GM21390 (cell line): ENCODE data around the gene CD8A.
A peak's percentile ranks its signal among the peaks of the same experiment; 100 is the strongest.

ENCODE experiments used
- ATAC-seq: cut with Tn5 transposase; IDR thresholded peaks from one replicate; pipeline ENCODE4 v1.9.1; 2021; ENCODE audit not compliant: unreplicated experiment

Gene CD8A

DNA sequence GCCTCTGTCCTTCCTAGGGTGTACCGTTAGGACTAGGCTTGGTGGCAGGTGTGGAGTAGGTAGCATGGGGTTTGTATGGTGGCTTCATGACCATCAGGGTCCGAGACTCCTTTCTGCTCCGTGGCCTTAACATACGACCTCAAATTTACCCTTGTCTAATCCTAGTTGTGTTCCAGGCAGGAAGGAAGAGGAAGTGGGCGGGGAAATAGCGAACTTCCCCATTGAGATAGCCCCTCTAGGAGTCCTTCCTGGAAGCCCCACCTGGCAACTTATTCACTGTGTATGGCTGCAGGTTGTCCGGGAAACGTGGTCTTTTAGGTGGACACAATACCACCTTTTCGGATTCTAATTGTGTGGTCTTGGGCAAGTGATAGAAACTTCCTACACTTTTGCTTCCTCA, 9.3 kb downstream of the CD8A start:
- no peak for ATAC-seq

DNA sequence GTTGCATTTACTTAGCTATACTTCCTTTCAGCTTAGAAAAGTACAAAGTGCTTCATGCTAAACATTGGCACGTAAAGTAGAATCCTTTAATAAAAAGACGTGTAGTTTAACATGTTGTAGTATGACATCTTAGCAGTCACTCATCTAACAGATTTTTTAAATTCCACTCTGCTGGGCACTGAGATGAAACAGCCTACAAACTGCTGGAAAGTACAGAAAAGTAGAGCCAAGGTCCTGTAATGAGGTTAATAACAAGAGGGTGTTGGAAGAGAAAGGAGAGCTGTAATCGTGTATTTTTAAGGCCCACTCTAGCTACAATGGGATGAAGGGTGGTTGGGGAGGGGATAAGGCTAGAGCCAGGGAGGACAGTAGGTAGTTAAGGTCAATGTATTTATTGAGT, 10.7 kb downstream of the CD8A start:
- no peak for ATAC-seq

DNA sequence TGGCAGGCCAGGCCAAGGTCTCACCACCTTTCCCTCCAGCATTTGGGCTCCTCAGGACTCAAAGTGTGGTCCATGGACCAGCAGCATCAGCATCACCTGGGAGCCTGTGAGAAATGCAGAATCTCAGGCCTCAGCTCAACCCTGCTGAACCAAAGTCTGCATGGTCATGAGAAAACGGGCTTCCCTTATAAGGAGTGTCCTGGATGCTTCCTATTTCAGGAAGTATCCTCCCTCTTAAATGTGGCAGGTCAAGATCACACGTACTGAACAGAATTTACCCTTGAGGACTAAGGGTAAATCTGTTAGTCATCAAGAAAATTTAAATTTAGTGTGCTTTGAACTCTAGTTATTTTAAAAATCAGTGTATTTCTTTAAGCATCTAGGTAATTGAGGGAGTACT, 11.8 kb downstream of the CD8A start:
- ATAC-seq, result no peak

DNA sequence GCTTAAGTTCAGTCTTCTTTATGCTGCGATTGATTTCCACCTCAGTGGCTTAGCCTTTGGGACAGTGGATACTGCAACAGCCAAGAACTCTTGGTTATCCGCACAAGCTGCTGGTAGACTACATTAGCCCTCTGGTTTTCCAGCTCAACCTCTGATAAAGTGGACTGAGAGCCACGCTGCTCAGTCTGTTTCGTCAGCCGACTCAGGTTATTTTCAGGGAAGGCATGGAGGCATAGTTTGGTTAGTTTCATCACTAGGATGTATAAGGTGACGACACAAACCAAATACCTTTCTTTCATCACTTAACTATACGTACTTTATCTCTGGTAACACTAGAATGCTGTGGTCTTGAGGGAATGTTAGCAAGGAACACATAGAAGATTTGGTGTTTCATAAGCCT, 14.2 kb downstream of the CD8A start:
- no peak for ATAC-seq

DNA sequence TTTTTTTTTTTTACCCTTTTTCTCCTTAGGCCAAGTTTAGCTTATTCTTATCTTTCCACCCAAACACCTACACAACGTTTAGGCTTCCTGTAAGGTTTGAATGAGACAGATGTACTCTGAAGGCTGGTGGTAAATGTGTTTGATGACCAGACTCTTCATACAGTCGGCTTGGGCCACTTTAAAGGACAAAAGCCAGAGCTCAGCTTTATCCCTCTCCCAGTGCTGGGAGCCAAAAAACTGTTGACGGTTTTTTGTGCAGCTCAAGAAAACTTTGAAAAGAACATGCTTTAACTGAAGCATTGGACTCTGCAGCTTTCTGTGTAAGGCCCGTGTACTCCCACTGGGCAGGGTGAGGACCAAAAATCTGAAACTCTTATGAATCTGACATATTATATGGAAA, 15.4 kb downstream of the CD8A start:
- no peak for ATAC-seq

DNA sequence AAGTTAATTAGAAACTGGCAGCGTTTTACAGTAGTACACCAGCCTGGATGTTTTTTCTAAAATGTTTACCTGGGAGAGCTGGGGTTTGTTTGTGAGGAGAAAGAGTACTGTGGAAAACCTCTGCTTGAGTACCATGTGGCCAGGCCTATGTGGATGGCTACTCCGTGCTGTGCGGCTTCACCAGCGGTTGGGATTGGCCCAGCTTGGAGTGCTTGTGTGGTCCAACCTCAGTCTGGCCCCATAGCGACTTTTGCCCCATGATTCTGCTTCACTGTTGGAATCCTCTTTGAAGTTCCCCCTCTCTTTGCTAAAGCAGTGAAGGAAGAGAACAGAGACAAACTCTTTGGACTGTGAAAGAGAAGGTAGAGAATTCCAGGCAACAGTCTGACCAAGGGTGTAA, 15.9 kb downstream of the CD8A start:
- no peak for ATAC-seq

DNA sequence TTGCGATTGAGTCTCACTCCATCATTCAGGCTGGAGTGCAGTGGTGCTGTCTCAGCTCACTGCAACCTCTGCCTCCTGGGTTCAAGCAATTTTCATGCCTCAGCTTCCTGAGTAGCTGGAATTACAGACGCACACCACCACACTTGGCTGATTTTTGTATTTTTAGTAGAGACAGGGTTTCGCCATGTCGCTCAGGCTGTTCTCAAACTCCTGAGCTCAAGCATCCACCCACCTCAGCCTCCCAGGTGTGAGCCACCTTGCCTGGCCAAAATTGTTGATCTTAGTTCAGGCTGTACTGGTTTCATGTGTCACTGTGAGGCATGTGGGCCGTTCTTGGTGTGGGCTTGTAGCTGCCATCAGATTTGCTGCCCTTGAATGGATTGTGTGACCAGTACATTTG, 18.1 kb downstream of the CD8A start:
- ATAC-seq, result no peak

DNA sequence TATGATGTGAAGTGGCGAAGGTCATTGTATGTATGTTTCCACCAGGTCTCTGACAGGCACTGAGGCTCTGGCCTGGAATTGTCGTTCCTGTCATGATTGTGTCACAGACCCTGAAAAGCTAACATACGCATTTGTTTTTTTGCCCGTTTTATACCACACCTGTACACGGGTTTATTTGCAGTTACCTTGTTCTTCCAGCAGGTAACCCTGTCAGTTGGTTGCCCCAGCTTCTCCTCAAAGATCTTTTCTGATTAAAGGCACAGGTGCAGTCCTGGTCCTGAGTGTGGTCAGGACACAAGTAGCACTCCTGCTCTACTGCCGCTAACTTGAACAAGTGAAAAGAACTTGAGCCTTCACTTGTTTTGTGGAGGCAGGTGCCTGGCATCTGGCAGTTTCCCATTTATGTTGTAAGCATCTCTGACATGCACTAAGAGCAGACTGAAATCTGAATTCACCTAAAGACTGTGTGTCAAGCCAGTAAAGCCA, 19.9 kb downstream of the CD8A start:
- ATAC-seq, result no peak

DNA sequence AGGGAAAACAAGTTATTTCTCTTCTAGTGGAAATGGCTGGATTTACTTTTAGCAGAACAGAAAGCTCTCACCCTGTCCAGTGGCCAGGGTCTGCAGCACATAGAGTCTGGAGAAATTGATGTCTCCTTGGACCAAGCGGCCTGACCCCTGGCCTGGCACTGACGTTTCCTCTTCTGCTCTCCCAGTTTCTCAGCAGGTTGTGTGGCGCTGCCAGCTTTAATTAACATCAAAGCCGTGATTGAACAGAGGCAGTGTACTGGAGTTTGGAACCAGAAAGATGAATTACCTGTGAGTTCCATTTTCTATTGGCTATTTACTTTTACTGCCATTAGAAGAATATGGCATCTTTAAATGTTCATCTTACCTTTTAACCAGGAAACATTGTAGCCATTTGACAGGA, 20.9 kb downstream of the CD8A start:
- ATAC-seq, result no peak

DNA sequence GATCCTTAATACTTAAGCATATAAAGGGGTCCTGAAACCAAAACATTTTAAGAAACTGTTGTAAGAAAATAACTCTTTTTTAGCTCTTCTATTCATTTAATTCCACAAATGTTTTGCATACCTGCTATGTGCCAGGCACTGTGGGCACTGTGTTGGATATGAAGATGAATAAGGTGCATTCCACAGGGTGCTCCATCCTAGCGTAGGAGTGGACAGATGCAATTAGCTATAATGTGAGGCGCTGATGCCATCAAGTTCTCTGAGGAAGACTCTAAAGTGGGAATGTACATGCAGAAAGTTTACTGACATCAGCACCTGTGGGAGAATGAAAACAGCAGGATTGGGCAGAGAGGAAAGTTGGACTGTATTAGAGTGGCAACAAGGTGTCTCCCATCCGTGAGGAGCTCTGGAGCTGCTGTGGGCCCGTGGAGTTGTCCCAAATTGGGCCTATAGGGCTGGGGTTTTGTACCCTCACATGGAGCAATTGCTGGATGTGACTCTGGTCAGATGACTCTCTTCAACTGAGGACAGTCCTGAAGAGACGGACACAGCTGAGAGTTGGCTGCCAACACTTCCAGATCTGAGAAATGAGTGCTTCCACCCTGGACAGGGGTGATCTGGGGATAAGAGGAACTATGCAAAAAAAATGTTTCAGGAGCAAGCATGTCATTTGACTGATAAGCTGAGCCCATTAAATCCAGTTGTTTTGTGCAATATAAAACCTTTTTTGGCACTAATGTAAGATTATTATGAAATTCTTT, 22.3 kb downstream of the CD8A start:
- ATAC-seq, result no peak

DNA sequence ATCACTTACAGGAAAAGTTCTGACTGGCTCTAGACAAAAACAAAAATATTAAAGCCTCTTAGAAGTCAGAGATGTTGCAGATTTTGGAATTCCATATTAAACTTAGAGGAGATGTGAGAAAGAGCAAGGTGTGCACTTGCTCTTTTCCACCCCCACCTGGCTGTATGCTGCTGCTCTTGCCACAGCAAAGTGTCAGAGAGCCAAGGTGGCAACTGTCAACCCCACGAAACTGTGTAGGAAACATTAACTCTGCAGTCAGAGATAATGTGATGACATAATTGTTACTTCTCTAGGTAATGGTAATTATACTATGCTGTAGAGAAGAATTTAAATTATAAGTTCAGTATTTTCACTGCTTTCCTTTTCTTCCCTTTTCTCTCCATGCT, 25.4 kb downstream of the CD8A start:
- ATAC-seq, result no peak

DNA sequence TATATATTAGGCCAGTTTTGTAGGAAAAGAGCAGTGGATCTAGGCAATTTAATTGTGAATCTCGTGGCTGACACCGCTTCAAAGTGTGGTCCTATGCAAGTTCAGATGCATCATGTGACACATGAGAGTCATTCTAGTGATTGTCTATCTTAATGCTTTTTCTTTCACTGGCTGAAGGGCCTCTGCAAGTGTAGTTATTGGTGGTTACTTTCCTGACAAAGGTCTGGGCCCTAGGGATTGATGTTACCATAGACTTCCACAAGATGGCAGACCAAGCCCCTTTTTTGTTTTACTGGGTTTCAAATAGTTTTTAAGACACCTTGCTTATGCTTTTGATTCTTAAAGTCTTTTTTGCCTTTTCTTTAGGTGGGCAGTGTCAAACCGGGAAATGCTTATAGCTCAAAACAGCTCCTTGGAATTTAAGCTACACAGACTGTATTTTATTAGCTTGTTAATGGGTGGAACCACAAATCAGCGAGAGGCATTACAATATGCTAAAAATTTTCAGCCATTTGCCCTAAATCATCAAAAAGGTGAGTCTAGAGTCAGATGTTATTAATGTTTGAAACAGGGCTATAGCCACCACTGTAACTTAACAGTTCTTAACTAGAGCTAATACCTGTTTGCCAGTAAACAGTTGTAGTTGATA, 25.9 kb downstream of the CD8A start:
- peak; percentile 69 for ATAC-seq

DNA sequence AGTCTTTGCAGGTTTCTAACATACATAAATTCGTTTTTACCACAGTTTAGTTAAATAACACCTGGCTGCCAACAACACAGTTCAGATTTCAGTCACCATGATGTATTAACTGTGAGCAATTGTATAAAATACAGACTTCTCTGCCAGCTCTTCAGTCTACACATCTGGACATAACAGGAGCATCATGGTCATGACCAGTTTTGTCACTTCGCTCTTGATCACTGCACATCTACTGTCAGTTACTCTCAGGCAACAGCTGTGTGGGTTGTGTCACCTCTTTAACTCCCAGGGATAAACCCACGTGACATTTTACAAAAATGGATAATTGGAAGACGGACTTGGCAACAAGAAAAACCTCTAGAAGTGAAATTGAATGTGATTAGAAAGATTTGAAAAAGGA, 30.3 kb downstream of the CD8A start:
- ATAC-seq, result no peak

DNA sequence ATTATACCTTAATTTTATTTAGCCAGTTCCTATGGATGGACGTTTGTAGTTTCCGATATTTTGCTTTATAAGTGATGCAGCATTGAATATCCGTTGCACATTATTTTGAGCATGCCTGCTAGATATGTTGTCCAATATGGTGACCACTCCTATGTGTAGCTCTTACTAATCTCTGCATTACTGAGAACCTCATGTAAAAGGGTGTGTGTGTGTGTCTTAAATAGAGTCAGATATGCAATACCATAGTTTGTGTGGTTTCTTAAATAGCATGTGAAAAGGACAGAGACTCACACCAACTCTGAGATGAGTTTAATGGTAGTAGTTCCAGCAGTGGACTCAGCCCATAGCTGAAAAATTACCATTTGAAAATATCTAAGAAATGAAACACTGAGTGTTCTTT, 32.3 kb downstream of the CD8A start:
- no peak for ATAC-seq

DNA sequence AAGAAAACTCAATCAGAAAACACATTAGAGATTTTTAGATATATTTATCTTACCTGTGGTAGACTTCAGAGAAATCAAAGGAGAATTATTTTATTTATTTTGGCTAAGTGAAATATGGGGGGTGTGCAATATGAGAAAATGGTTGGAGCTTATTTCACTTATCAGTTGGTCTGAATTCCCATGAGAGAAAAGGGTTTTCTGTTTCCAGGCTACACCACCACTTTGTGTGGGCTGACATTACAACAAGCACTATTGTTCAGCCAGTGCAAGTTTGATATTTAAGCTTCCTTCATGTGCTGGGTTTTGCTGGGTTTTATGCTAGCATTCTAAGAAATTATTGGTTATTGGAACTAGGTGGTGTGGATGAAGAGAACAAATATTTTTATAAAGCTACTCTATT, 37.1 kb downstream of the CD8A start:
- no peak for ATAC-seq

DNA sequence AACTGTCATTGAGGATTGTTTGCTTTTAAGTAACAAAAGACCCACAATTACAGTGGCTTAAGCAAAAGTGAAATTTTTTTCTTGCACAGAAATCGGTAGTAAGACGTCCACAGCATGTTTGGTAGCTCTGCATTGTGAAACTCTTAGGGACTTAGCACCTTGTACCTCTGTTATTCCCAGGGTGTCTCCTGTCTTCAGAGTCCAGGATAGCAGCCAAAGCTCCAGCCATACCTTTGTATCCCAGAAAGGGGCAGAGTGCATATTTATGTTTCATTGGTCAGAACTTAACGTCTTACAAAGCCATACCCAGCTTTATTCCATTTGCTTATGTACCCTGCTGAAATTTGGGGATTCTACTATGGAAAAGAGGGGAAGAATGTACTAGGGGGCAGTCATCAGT, 37.8 kb downstream of the CD8A start:
- no peak for ATAC-seq

DNA sequence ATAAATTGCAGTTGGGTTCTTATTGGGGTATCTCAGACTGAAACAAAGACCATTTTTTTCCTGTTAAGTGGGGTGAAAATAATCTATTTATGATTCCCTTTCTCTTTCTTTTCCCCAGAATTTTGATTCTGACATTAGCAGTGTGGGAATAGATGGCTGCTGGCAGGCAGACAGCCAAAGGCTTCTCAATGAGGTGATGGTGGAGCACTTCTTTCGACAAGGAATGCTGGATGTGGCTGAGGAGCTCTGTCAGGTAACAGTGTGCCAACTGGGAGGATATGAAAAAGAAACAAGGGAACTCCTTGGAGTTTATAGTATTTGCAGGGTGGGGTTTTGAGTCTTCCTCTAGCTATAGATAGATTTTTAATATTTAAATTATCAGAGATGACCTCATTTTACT, 38.9 kb downstream of the CD8A start:
- no peak for ATAC-seq

DNA sequence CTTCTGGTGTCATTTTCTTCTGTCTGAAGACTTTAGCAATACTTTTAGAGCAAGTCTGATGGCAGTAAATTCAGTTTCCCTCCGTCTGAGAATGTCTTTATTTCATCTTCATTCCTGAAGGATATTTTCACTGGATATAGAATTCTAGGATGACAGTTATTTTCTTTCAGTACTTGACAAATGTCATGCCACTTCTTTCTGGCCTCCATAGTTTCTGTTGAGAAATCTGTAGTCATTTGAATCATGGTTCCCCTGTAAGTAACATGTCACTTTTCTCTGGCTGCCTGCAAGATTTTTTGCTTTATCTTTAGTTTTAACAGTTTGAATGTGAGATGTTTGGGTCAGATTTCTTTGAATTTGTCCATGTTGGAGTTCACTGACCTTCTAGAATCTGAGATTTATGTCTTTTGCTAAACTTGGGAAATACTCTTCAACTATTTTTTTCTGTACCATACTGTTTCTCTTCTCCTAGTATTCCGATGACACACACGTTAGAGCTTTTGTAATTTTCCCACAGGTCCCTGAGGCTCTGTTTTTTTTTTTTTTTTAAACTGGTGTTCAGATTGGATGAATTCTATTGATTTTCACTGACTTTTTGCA, 40.4 kb downstream of the CD8A start:
- no peak for ATAC-seq

DNA sequence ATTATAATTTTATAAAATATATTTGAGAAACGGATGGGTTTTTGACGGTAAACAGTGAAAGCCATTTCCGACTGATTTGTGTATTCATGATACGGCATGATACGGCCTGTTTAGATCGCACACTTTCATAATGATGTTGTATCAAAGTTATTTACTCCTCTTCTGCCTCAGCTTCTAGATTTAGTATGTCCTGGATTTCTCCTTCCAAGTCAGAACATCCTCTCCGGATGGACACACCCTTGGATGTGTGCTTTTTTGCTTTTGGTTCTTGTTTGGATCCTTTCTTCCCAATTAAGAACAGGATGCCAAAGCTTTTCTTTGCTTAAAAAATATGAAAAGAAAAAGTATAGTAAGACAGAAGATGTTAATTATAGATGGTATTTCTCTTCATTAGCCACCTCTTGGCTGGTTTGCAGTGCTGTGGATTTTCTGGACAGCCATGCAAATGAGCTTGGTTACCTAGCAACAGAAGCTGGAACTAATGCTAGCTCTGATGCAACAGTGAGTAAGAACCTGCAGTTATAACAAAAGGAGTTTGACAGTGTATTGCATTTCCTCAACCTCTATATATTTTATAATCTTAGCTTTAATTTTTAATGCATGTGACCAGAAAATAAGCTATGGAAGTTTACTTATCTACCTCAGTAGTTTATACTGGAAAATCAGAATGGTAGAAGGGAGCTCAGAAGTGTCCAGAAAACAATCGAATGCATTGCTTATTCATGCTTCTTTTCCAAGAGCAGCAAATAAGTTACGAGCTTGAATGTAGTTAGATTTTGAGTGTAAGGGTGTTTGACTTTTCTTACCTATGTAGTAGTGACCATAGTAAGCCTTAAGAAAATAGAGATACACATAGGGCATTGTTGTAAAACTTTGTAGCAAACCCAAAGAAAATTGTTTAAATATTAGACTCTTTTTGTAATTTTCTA, 42.7 kb downstream of the CD8A start:
- ATAC-seq, result no peak

DNA sequence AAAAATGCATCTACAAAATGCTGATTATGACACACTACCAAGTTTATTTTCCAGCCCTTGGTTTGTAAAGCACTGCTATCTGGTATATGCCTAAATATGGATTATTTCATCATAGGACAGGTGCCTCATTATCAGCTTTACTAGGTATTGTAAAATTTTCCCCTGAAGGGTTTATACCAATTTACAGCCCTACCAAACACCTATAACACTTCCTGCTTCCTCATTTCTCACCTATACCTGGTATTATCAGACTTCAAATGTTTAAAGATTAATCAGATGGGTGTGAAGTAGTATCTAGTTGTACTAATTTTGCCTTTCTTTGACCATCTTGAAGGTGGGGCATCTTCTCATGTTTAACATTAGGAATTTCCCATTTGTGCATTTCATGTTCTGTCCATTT, 43.8 kb downstream of the CD8A start:
- no peak for ATAC-seq

DNA sequence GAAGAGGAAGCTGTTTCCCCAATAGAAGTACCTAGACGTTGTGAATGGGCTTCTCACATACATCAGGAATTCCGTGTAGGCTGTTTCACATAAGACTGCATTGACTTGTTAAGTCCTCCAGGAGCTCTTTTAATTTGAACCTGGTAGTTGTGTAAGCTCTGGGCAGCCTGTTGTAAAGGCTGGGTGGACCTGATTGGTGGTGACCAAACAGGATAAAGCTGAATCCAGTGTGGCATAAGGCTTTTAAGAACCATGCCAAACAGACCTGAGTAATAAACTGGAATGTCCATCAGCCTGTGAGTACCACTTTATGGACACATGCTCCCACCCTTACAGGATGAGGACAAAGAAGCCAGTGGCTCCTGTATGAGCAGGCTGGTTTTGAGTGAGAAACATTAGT, 46.6 kb downstream of the CD8A start:
- ATAC-seq, result no peak
